HepG2 (cell line): ENCODE data around the gene DHH. TPM values are rescaled to one million over a fixed set of nuclear protein-coding genes. Genes with fewer than 3 reads are reported as not detected.

ENCODE experiments used
- ARNT2 ChIP-seq: sonication (generic); formaldehyde crosslinking; IDR thresholded peaks from 2 replicates; pipeline ENCODE4 v1.8.0; 2022; ENCODE audit warnings: mild to moderate bottlenecking, low read depth, missing genetic modification reagents, moderate library complexity
- ATF3 ChIP-seq: sonication (generic); formaldehyde crosslinking; IDR thresholded peaks from 2 replicates; pipeline ENCODE4 v1.4.0; 2020; ENCODE audit warnings: missing genetic modification reagents
- CC2D1A ChIP-seq: sonication (generic); formaldehyde crosslinking; IDR thresholded peaks from 2 replicates; pipeline ENCODE4 v1.8.1; 2023; ENCODE audit warnings: mild to moderate bottlenecking, missing genetic modification reagents
- HNRNPH1 ChIP-seq: fragments of 200-400 bp; formaldehyde crosslinking; optimal IDR thresholded peaks from 2 replicates; pipeline ENCODE3; 2017; ENCODE audit warnings: mild to moderate bottlenecking, low read depth, low read length
- MED13 ChIP-seq: sonication (generic); formaldehyde crosslinking; IDR thresholded peaks from 2 replicates; pipeline ENCODE4 v1.5.0; 2020; ENCODE audit warnings: missing genetic modification reagents
- NR2F6 ChIP-seq, 2 experiments: IDR thresholded peaks; 2 replicates each; pipeline ENCODE4 v1.6.1; 2016; ENCODE audit warnings: antibody characterized with exemption in 1 of 2, mild to moderate bottlenecking in 1 of 2
- TEF ChIP-seq: sonication (generic); formaldehyde crosslinking; IDR thresholded peaks from 2 replicates; pipeline ENCODE4 v1.5.0; 2020; ENCODE audit warnings: missing genetic modification reagents
- TGIF2 ChIP-seq: IDR thresholded peaks from 2 replicates; pipeline ENCODE4 v1.6.1; 2016; ENCODE audit warnings: control low read depth, missing compliant biosample characterization
- YY1 ChIP-seq: IDR thresholded peaks from 2 replicates; pipeline ENCODE4 v1.6.1; 2011; ENCODE audit warnings: low read length, low read depth, moderate library complexity, mild to moderate bottlenecking; ENCODE audit not compliant: insufficient read depth, insufficient replicate concordance
- ZBTB1 ChIP-seq: sonication (generic); formaldehyde crosslinking; IDR thresholded peaks from 2 replicates; pipeline ENCODE4 v1.4.0; 2020; ENCODE audit warnings: missing genetic modification reagents, borderline replicate concordance
- ZMAT3 ChIP-seq: sonication (generic); formaldehyde crosslinking; conservative IDR thresholded peaks from 2 replicates; pipeline ENCODE4 v1.7.0; 2021; ENCODE audit warnings: missing genetic modification reagents
- ZMYM3 ChIP-seq: sonication (generic); formaldehyde crosslinking; IDR thresholded peaks from 2 replicates; pipeline ENCODE4 v1.5.1; 2020; ENCODE audit warnings: mild to moderate bottlenecking, missing genetic modification reagents
- ZNF326 ChIP-seq: sonication (generic); formaldehyde crosslinking; IDR thresholded peaks from 2 replicates; pipeline ENCODE4 v1.4.0; 2020; ENCODE audit warnings: missing genetic modification reagents, borderline replicate concordance
- polyA plus RNA-seq, 8 experiments: library from polyadenylated mRNA; depleted of rRNA in 3 of 8; stranded (reverse) in 7 of 8; unstranded in 1 of 8; fragments of >200 nt; fragmentation: Illumina TruSeq in 4 of 8; extraction: Trizol in 4 of 8; gene quantifications; 2 replicates each; pipeline versions ENCODE4 v1.2.1 to v1.2.3, GENCODE V29; 2011 to 2016; ENCODE audit warnings: low read depth in 4 of 8, missing spikeins in 1 of 8, mixed read lengths in 1 of 8; ENCODE audit not compliant: insufficient read depth in 1 of 8
- total RNA-seq, 5 experiments: library from RNA; depleted of rRNA; stranded (reverse); fragments of >200 nt; fragmentation: Illumina TruSeq; extraction: Trizol; gene quantifications; 2 replicates each; pipeline ENCODE4 v1.2.3, GENCODE V29; 2016; ENCODE audit warnings: low read depth in 1 of 5
- TF ChIP-seq, protein P1 (sequence below): sonication (generic); formaldehyde crosslinking; IDR thresholded peaks from 2 replicates; pipeline ENCODE4 v1.4.0; 2020; ENCODE audit warnings: missing genetic modification reagents
- TF ChIP-seq, protein P2 (sequence below): sonication (generic); formaldehyde crosslinking; IDR thresholded peaks from 2 replicates; pipeline ENCODE4 v1.5.0; 2020; ENCODE audit warnings: missing genetic modification reagents, mild to moderate bottlenecking, borderline replicate concordance
- TF ChIP-seq, protein P3 (sequence below): IDR thresholded peaks from 2 replicates; pipeline ENCODE4 v1.6.1; 2016; ENCODE audit warnings: low read depth, missing genetic modification reagents, missing compliant biosample characterization
- TF ChIP-seq, protein P4 (sequence below): sonication (generic); formaldehyde crosslinking; IDR thresholded peaks from 2 replicates; pipeline ENCODE4 v1.5.0; 2020; ENCODE audit warnings: mild to moderate bottlenecking, low read depth, missing genetic modification reagents, borderline replicate concordance

Gene DHH
- total and polyA plus RNA-seq, 2 of the 13 experiments (the other 11 are each of a cell fraction or from before 2014, with no cell fraction given): not detected

DNA sequence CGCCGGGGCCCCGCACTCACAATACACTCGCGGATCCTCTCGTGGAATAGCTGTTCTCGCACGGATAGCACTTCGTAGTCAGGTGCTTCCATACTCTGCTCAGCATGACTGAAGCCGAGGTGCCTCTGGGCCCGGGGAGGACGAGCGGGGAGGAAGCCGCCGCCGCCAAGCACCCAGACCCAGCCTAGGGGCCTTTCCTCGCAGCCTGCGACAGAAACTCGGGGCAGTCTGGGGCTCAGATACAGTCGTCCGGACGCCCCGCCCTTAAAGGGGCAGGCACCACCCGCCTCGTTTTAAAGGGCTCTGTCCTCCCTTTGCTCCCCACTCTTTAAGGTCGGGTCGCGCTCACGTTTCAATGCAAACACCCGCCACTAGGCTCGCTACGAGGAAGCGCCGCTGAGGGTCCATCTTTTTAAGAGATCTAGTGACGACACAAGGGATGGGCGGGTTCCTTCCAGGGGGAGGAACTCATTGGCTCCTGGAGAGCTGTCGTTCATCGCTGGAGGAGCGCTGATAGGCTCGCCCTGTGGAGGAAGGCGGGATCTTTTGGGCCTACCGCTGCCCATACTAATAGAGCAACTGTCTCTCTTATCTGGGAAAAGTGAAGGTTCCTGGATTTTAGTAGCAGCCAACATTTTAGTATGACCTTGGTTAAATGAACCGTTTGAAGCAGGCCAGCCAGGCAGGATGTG lies 16.0 kb upstream of the DHH start, which contains the start of gene LMBR1L (continued):
- TF ChIP-seq, protein P1, sequence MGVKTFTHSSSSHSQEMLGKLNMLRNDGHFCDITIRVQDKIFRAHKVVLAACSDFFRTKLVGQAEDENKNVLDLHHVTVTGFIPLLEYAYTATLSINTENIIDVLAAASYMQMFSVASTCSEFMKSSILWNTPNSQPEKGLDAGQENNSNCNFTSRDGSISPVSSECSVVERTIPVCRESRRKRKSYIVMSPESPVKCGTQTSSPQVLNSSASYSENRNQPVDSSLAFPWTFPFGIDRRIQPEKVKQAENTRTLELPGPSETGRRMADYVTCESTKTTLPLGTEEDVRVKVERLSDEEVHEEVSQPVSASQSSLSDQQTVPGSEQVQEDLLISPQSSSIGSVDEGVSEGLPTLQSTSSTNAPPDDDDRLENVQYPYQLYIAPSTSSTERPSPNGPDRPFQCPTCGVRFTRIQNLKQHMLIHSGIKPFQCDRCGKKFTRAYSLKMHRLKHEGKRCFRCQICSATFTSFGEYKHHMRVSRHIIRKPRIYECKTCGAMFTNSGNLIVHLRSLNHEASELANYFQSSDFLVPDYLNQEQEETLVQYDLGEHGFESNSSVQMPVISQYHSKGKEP (CRISPR knock-in tag): no peak
- TF ChIP-seq ZMAT3 (CRISPR knock-in tag) (no peak; the same call in 1 of the 2 replicates), ZNF326 (CRISPR knock-in tag) (no peak), HNRNPH1 (no peak), MED13 (CRISPR knock-in tag) (no peak), ZBTB1 (no peak), CC2D1A (CRISPR knock-in tag) (no peak), NR2F6 (IDR thresholded peaks at IDR 0.05) (no peak), NR2F6 (CRISPR knock-in tag; IDR thresholded peaks at IDR 0.05) (no peak), TEF (no peak), ARNT2 (CRISPR knock-in tag) (no peak; the same call in 1 of the 2 replicates), YY1 (peak; percentile 68), TGIF2 (CRISPR knock-in tag) (no peak), ZMYM3 (CRISPR knock-in tag) (no peak), ATF3 (CRISPR knock-in tag) (no peak)
- TF ChIP-seq, protein P2, sequence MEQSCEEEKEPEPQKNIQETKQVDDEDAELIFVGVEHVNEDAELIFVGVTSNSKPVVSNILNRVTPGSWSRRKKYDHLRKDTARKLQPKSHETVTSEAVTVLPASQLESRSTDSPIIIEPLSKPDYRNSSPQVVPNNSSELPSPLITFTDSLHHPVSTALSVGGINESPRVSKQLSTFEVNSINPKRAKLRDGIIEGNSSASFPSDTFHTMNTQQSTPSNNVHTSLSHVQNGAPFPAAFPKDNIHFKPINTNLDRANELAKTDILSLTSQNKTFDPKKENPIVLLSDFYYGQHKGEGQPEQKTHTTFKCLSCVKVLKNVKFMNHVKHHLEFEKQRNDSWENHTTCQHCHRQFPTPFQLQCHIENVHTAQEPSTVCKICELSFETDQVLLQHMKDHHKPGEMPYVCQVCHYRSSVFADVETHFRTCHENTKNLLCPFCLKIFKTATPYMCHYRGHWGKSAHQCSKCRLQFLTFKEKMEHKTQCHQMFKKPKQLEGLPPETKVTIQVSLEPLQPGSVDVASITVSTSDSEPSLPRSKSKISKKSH (CRISPR knock-in tag): no peak
- TF ChIP-seq, protein P3, sequence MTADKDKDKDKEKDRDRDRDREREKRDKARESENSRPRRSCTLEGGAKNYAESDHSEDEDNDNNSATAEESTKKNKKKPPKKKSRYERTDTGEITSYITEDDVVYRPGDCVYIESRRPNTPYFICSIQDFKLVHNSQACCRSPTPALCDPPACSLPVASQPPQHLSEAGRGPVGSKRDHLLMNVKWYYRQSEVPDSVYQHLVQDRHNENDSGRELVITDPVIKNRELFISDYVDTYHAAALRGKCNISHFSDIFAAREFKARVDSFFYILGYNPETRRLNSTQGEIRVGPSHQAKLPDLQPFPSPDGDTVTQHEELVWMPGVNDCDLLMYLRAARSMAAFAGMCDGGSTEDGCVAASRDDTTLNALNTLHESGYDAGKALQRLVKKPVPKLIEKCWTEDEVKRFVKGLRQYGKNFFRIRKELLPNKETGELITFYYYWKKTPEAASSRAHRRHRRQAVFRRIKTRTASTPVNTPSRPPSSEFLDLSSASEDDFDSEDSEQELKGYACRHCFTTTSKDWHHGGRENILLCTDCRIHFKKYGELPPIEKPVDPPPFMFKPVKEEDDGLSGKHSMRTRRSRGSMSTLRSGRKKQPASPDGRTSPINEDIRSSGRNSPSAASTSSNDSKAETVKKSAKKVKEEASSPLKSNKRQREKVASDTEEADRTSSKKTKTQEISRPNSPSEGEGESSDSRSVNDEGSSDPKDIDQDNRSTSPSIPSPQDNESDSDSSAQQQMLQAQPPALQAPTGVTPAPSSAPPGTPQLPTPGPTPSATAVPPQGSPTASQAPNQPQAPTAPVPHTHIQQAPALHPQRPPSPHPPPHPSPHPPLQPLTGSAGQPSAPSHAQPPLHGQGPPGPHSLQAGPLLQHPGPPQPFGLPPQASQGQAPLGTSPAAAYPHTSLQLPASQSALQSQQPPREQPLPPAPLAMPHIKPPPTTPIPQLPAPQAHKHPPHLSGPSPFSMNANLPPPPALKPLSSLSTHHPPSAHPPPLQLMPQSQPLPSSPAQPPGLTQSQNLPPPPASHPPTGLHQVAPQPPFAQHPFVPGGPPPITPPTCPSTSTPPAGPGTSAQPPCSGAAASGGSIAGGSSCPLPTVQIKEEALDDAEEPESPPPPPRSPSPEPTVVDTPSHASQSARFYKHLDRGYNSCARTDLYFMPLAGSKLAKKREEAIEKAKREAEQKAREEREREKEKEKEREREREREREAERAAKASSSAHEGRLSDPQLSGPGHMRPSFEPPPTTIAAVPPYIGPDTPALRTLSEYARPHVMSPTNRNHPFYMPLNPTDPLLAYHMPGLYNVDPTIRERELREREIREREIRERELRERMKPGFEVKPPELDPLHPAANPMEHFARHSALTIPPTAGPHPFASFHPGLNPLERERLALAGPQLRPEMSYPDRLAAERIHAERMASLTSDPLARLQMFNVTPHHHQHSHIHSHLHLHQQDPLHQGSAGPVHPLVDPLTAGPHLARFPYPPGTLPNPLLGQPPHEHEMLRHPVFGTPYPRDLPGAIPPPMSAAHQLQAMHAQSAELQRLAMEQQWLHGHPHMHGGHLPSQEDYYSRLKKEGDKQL (CRISPR knock-in tag): no peak
- TF ChIP-seq, protein P4, sequence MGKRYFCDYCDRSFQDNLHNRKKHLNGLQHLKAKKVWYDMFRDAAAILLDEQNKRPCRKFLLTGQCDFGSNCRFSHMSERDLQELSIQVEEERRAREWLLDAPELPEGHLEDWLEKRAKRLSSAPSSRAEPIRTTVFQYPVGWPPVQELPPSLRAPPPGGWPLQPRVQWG (CRISPR knock-in tag): no peak
